Measurements from ENCODE around the gene NEB. TPM values are rescaled to one million over a fixed set of nuclear protein-coding genes. Genes with fewer than 3 reads are reported as not detected.

Gene NEB
- total RNA-seq, 1 donor from 2014 or later, result 5.0 TPM

DNA sequence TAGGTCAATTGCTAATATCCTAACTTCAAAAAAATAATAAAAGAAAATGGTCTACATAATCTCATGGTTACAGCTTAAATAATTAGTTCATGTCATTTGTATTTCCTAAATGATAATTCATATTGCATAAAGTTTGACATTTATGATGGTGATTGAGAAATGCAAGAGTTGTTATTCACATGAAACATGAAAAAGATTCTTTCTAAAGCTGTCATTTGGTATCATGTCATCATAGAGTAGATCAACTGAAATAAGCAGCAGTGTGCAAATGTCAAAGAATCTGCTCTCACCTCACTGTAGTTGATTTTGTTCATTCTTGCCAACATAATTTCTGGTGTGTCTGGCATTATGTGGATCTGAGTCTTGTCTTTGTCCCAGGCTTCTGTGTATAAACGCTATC, 95.3 kb downstream of the NEB start:
- no peak for DNase-seq (ENCODE audit: extremely low spot score, unreplicated experiment)
- TF ChIP-seq, protein P1, sequence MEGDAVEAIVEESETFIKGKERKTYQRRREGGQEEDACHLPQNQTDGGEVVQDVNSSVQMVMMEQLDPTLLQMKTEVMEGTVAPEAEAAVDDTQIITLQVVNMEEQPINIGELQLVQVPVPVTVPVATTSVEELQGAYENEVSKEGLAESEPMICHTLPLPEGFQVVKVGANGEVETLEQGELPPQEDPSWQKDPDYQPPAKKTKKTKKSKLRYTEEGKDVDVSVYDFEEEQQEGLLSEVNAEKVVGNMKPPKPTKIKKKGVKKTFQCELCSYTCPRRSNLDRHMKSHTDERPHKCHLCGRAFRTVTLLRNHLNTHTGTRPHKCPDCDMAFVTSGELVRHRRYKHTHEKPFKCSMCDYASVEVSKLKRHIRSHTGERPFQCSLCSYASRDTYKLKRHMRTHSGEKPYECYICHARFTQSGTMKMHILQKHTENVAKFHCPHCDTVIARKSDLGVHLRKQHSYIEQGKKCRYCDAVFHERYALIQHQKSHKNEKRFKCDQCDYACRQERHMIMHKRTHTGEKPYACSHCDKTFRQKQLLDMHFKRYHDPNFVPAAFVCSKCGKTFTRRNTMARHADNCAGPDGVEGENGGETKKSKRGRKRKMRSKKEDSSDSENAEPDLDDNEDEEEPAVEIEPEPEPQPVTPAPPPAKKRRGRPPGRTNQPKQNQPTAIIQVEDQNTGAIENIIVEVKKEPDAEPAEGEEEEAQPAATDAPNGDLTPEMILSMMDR (conservative IDR thresholded peaks at IDR 0.05), result no peak
- Mint-ChIP-seq H3K27ac (no peak overlapping the region), H3K4me1 (ENCODE audit: unreplicated experiment) (peaks cover 15% of the 10 kb centered on the region), H3K9me3 (peaks cover 1% of the 10 kb centered on the region), H3K27me3 (no peaks in the 10 kb centered on the region), H3K36me3 (peaks cover 1% of the 10 kb centered on the region), H3K4me3 (no peak overlapping the region)

DNA sequence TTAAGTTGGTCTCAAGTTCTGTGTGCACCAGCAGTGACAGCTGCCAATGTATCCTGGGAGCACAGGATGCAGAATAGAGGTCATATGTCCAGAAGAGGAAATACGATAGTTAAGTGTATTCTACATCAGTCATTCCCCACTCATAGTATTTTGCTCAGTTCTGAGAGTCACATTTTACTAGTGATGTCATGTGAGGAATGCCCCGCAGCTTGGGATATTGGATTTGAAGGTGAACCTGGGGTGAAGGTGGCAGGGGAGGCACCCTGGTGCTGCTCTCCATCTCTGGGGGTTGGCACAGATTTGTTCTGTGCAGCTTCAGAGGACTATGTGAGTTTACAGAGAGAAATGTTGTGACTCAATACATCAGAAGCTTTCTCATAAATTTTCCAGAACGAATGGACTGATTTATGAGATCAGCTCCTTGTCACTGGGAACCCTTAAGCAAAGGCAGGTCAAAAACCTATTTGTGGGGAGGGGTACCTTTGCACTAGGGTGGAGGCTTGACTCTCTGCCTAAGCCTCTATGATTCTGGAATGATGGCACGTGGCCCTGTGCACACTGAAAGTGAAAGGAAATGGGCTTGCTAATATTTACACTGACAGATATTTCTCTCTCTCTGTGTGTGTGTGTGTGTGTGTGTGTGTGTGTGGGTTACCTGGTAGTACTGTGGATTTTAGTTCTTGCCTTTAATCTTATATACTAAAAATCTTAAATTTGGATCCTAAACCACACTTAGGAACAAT, 95.9 kb downstream of the NEB start:
- TF ChIP-seq, protein P1 (conservative IDR thresholded peaks at IDR 0.05), result no peak
- H3K9me3 Mint-ChIP-seq, result peaks cover 4% of the 10 kb centered on the region
- peaks cover 3% of the 10 kb centered on the region for H3K36me3 Mint-ChIP-seq
- no peaks in the 10 kb centered on the region for H3K27me3 Mint-ChIP-seq
- H3K4me1 Mint-ChIP-seq (ENCODE audit: unreplicated experiment), result peaks cover 15% of the 10 kb centered on the region
- DNase-seq (ENCODE audit: extremely low spot score, unreplicated experiment), result no peak
- peak overlapping the region; percentile 6 for H3K27ac Mint-ChIP-seq
- H3K4me3 Mint-ChIP-seq, result peak overlapping the region; percentile 12

DNA sequence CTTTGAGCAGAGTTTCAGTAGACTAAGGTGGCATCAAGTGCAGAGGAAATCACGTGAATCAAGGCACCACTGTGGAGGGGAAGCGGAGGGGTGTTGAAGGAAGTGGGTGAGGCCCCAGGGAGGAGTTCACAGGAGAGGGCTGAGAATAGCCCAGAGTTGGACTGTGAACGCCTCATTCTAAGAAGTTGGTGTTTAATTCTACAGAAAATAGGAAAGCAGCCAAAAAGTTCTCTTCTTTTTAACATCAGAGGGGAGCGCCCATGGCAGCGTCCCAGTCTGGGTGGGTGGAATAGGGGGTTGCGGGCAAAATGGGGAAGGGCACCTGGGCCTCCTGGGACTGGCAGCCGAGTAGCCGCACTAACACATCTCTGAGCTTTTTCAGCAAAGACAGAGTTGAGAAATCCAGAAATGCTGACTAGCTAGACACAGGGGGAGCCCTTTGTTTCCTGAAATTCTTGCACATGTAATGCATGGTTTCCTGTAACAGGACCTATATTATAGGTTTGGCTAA, 97.0 kb downstream of the NEB start:
- Mint-ChIP-seq H3K27ac (no peak overlapping the region), H3K36me3 (peaks cover 3% of the 10 kb centered on the region), H3K4me1 (ENCODE audit: unreplicated experiment) (peaks cover 15% of the 10 kb centered on the region), H3K27me3 (no peaks in the 10 kb centered on the region), H3K4me3 (no peak overlapping the region), H3K9me3 (peaks cover 4% of the 10 kb centered on the region)
- no peak for DNase-seq (ENCODE audit: extremely low spot score, unreplicated experiment)
- TF ChIP-seq, protein P1 (conservative IDR thresholded peaks at IDR 0.05), result no peak

DNA sequence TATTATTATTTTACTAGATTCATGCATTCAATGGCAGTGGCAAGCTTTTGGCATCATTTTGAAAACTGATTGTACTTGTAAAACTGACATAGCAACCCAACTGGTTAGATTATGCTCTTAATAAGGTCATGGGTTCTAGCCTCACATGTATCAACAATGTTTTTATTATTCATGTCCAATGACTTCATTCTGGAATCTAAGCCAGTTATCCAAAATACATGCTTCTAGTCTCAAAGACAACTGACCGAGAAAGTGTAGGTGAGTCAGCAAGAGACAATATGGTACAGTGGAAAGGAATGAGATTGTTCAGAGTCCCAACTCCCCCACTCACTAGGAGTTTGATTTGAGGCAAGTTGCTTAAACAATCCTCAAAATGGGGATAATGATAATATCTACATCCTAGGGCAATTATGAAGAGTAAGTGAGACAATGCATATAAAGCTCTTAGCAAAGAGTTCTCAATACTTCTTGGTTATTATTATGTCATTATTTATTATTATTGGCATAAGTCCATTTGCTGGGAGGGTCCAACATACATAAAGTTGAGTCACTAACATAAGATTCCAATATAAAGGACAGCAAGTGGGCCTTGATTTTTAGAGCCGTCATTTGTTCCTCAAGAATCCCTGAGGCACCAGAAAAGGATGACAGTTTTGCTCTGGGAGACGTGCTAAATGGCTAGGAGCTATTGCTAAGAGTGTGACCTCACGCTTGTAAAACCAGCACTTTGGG, 99.4 kb downstream of the NEB start:
- DNase-seq (ENCODE audit: extremely low spot score, unreplicated experiment), result no peak
- Mint-ChIP-seq H3K27me3 (no peaks in the 10 kb centered on the region), H3K4me3 (no peak overlapping the region), H3K9me3 (peaks cover 4% of the 10 kb centered on the region), H3K27ac (no peak overlapping the region), H3K4me1 (ENCODE audit: unreplicated experiment) (peaks cover 15% of the 10 kb centered on the region), H3K36me3 (peaks cover 3% of the 10 kb centered on the region)
- TF ChIP-seq, protein P1 (conservative IDR thresholded peaks at IDR 0.05), result no peak

DNA sequence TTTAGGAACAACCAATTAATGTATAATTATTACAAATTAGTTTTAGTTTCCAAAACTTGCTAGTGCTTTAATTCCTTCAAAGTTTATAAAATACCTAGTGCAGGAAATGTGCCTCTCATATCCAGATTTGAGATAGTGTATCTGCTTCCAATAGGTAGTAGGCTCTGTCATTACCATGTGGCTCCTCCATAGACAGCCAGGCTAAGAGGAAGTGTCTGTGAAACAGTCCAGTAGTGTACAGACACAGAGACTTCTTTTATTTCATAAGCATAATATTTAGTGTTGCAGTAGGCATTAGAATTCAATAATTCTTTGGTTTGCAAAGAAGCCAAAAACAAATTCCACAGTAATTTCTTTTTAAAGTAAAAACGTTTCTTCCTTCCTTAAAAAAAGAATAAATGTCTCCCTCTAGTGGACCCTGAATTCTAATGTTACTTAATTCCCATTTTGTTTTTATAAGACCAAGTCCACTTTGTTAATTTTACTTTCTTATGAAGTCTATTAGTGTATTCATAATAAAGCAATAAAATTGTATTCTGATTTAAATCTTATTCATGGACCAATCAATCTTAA, 101.2 kb downstream of the NEB start:
- Mint-ChIP-seq H3K4me1 (ENCODE audit: unreplicated experiment) (peaks cover 10% of the 10 kb centered on the region), H3K4me3 (no peak overlapping the region), H3K36me3 (peaks cover 3% of the 10 kb centered on the region), H3K27ac (no peak overlapping the region), H3K9me3 (peaks cover 4% of the 10 kb centered on the region), H3K27me3 (no peaks in the 10 kb centered on the region)
- no peak for DNase-seq (ENCODE audit: extremely low spot score, unreplicated experiment)
- TF ChIP-seq, protein P1 (conservative IDR thresholded peaks at IDR 0.05), result peak; percentile 72

Data from type B pancreatic cell (in vitro differentiated cells).